SK-N-SH treated with all-trans-retinoic acid at 6 μM for 48 hours (cell line): ENCODE data around the gene LANCL3.

Source experiments
- ARNTL ChIP-seq: fragments of 450-650 bp; formaldehyde crosslinking; IDR thresholded peaks from 2 replicates; pipeline ENCODE4 v1.5.0; 2020; ENCODE audit warnings: low read depth, mild to moderate bottlenecking, moderate library complexity, borderline replicate concordance
- CSDC2 ChIP-seq: fragments of 250-450 bp; sonication (Bioruptor Pico); IDR thresholded peaks from 2 replicates; pipeline ENCODE4 v1.5.0; 2020; ENCODE audit warnings: mild to moderate bottlenecking, moderate library complexity
- GLIS3 ChIP-seq: fragments of 250-450 bp; sonication (Bioruptor Pico); IDR thresholded peaks from 2 replicates; pipeline ENCODE4 v1.5.0; 2020; ENCODE audit warnings: mild to moderate bottlenecking, moderate library complexity
- PPARA ChIP-seq: fragments of 250-450 bp; sonication (Bioruptor Pico); IDR thresholded peaks from 2 replicates; pipeline ENCODE4 v1.5.0; 2020; ENCODE audit warnings: mild to moderate bottlenecking, borderline replicate concordance
- ZFP3 ChIP-seq: fragments of 250-450 bp; sonication (Bioruptor Pico); IDR thresholded peaks from 2 replicates; pipeline ENCODE4 v1.5.0; 2020; ENCODE audit warnings: mild to moderate bottlenecking, moderate library complexity
- TF ChIP-seq, protein P1 (sequence below): fragments of 250-450 bp; sonication (Bioruptor Pico); IDR thresholded peaks from 2 replicates; pipeline ENCODE4 v1.8.0; 2020; ENCODE audit warnings: mild to moderate bottlenecking, moderate library complexity, borderline replicate concordance

DNA sequence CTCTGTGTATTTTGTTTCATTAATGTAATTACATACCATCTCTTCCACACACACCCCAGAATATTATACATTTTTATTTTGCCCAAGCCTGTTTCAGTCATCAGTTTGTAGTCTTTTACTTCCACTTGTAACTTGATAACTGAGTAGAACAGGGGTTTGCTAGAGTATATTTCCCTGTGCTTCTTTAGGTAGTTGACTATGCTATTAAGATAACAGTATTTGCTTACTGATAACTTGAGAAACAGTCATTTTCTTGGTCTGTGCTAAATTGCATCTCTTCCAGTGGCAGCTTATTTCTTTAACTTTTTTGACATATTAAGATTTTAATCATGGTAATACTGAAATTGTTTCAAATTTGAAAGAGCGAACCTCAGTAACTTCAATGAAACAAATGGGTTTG lies 107.1 kb downstream of the LANCL3 start:
- TF ChIP-seq PPARA (no peak), GLIS3 (no peak), ARNTL (CRISPR knock-in tag) (no peak), ZFP3 (CRISPR knock-in tag) (no peak), CSDC2 (no peak)
- TF ChIP-seq, protein P1, sequence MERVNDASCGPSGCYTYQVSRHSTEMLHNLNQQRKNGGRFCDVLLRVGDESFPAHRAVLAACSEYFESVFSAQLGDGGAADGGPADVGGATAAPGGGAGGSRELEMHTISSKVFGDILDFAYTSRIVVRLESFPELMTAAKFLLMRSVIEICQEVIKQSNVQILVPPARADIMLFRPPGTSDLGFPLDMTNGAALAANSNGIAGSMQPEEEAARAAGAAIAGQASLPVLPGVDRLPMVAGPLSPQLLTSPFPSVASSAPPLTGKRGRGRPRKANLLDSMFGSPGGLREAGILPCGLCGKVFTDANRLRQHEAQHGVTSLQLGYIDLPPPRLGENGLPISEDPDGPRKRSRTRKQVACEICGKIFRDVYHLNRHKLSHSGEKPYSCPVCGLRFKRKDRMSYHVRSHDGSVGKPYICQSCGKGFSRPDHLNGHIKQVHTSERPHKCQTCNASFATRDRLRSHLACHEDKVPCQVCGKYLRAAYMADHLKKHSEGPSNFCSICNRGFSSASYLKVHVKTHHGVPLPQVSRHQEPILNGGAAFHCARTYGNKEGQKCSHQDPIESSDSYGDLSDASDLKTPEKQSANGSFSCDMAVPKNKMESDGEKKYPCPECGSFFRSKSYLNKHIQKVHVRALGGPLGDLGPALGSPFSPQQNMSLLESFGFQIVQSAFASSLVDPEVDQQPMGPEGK (CRISPR knock-in tag): no peak
